NCI-H146 (cell line): ENCODE results near the gene PASD1.
"Not testable (repeated sequence)": the region's sequence is repeated elsewhere in the genome, so short reads cannot be mapped to it uniquely, and the experiment has no call there.

Experiments used
- DNase-seq: peaks from one replicate; lab custom pipeline; 2025; lab: John Stamatoyannopoulos, UW

Gene PASD1

GRCh38 chrX:151621422-151621821 is 57.9 kb downstream of the PASD1 start:
- no peak for DNase-seq

GRCh38 chrX:151624677-151625076 is 61.2 kb downstream of the PASD1 start:
- no peak for DNase-seq

- DNase-seq, result no peak
Observed at GRCh38 chrX:151631822-151632221, 68.3 kb downstream of the PASD1 start.

GRCh38 chrX:151633157-151633556 is 69.7 kb downstream of the PASD1 start:
- no peak for DNase-seq

GRCh38 chrX:151634937-151635336 is 71.5 kb downstream of the PASD1 start:
- DNase-seq, result no peak

- no peak for DNase-seq
Observed at GRCh38 chrX:151641564-151641963, 78.1 kb downstream of the PASD1 start.

- no peak for DNase-seq
Observed at GRCh38 chrX:151675121-151675746, 111.8 kb downstream of the PASD1 start.

- DNase-seq, result no peak
Observed at GRCh38 chrX:151676196-151676595, 112.7 kb downstream of the PASD1 start.

- DNase-seq, result no peak
Observed at GRCh38 chrX:151679798-151680402, 116.4 kb downstream of the PASD1 start.

GRCh38 chrX:151680805-151681204 is 117.3 kb downstream of the PASD1 start:
- peak; percentile 24 for DNase-seq

- no peak for DNase-seq
Observed at GRCh38 chrX:151687635-151688034, 124.2 kb downstream of the PASD1 start.

GRCh38 chrX:151688695-151689094 is 125.2 kb downstream of the PASD1 start:
- no peak for DNase-seq

GRCh38 chrX:151692825-151693224 is 129.3 kb downstream of the PASD1 start:
- DNase-seq, result no peak

- DNase-seq, result no peak
Observed at GRCh38 chrX:151694121-151694520, 130.6 kb downstream of the PASD1 start.

- DNase-seq, result no peak
Observed at GRCh38 chrX:151694661-151695582, 131.4 kb downstream of the PASD1 start, which contains the start of gene PRRG3. PRRG3 (plus strand) TSS chrX:151695458; CDS start chrX:151698815, 3,357 bp downstream.

- DNase-seq, result no peak
Observed at GRCh38 chrX:151695583-151696340, 132.3 kb downstream of the PASD1 start.

GRCh38 chrX:151697082-151697481 is 133.6 kb downstream of the PASD1 start:
- DNase-seq, result not testable (repeated sequence)

GRCh38 chrX:151697522-151697921 is 134.0 kb downstream of the PASD1 start:
- DNase-seq, result no peak

GRCh38 chrX:151698485-151698884 is 135.0 kb downstream of the PASD1 start:
- no peak for DNase-seq

GRCh38 chrX:151699746-151700145 is 136.3 kb downstream of the PASD1 start:
- no peak for DNase-seq

- DNase-seq, result no peak
Observed at GRCh38 chrX:151700581-151700980, 137.1 kb downstream of the PASD1 start.

- no peak for DNase-seq
Observed at GRCh38 chrX:151701071-151701470, 137.6 kb downstream of the PASD1 start.
